ENCODE data around the gene ARHGEF10L.

ARHGEF10L gene

DNA sequence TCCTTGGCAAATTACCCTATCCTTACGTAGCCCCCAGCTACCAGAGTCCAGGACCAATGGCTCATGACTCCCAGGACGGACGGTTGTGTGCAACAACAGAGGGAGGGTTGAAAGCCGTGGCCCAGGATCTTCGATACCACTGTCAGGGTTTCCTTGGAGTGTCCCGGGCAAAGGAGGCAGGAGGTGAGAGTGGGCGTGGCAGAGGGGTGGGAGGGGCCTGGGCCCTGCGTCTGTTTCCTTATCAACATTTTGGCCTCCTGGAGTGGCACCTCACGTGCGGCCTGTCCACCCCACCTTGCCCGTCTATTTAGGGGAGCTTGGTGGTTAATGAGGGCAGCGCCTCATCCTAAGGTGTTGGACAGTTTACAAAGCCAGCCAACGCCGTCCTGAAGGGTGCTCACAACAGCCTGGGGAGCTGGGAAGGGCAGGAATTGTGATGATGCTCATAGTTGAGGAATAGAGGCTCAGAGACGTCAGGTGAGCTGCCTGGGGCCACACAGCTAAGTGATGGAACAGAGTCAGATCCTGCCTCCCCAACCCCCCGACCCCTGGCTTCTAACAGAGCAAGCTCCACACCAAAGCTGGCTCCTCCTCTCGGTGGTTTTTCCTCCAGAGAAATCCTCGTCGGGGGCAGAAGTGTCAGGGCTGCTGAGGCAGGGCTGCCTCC, 17.4 kb upstream of the ARHGEF10L start:
- no peak for DNase-seq

DNA sequence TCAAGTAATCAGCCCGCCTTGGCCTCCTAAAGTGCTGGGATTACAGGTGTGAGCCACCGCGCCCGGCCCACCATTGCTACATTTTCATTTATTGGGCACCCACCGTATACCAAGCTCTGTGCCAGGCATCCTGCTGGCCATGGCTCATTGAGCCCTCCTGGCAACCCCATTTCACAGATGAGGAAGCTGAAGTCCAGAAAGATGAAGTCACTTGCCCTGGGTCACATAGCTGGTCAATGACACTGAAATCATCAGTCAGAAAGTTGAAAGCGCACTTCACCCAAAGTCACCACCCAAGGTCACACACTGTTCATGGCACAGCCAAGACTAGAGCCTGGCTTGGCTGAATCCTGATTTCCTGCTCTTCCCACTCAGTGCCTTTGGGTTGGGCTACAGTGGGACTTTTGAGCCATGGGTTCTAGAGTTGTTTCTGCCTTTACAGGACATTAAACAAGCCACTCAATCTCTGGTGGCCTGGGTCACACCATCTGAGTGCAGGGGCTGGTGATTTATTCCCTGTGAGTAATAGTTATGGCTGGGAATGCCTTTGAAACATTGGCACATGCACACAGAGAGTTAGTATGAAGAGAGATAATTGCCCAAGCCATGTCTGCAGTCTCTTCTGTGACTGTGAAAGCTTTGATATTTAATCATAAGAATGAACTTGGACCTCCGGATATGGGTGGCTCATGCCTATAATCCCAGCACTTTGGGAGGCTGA, 16.0 kb upstream of the ARHGEF10L start:
- no peak for DNase-seq

DNA sequence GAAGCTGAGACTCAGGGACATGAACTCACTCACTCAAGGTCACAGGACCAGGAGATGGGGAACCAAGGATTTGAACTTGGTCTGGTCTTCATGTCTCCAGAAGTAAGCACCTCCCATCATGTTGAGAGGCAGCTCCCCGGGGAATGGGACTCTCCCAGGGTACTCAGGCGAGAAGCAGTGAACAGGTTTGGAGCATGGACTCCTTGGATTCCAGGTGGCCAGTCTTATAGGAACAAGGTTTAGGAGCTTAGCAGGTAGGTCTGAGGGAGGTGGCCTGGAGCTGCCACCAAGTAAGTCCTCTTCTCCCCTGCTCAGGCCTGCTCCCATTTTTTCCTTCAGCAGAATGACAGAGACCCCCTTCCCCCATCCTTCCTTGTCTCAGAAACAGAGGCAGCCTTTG, 14.9 kb upstream of the ARHGEF10L start:
- no peak for DNase-seq

DNA sequence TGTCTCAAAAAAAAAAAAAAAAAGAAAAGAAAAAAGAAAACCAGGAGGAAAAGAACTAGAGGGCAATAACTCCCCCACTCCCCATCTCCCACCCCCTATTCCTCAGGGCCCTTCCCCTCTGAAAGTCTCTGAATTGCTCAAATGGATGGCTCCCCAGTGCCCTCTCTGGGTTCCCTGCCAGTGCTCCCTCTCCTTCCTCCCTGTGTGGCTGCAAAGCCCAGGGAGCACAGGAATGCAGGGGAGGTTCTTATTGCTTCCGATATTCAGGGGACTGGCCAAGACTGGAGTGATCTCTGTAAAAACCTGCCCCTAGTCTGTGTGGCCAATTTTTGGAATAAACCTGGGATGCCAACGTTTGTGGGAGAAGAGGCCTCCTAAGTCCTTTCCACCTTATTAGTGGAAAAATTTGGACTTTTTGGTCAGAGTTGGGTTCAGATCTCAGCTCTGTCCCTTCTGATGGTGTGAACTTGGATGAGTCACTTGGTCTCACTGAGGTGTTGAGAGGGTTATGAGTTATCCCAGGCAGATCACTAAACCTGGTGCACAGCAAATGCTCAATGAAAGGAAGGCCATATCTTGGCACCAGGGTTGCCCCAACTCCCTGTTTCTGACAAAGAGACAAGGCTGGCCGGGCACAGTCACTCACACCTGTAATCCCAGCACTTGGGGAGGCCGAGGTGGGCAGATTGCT, 13.4 kb upstream of the ARHGEF10L start:
- no peak for DNase-seq

DNA sequence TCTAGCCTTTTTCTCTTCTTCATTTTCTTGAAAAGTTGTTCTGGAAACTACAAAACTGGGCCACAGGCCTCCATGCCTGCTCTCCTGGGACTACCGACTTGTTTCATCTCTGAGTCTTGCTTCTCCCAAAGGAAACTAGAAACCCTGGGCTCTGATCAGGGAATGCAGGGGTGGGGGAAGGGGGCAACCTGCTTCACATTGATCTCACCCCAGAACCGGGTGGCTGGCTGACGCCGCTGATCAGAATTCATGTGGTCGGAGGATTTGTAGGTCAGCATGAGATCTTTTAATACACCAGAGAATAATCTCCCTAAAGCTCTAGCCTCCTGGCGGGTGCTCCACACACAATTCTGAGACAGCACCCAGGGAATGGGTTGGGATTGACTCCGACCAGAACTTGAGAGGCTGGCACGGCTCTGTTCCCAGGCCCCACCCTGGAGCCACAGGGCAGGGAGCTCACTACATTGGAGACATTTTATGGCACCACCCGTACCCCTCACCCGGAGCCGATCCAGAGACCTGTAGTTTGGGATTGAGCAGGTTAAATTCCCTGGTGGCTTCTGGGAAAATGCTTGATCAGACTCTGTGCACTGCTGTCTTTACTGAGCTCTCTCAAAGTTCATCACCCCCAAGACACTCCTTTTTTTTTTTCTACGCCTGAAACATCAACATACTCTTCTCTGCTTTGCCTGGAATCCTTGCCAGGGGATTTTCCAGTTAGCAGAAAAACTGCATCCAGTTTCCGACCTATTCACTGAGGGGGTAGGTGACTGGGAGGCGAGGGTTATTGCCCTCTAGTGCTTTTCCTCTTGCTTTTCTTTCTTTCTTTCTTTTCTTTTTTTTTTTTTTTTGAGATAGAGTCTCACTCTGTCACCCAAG, 12.2 kb upstream of the ARHGEF10L start:
- no peak for DNase-seq

DNA sequence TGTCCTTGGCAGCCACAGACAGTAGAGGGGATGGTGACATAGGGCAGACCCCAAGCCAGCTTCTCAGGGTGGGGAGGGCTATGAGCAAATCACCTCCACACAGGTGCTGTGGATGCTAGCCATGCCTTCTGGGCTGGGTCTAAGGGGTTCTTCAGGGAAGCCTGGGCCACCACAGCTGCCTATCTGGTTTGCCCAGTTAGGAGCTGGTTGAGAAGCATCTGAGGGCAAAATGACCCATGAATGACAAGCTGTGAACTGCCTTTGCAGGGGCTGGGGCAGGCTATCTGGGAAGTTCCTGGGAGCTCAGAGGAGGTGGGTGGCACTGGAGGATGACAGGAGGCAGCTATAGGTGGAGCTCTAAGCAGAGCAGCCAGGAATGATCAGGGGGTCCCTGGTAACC, 10.1 kb upstream of the ARHGEF10L start:
- DNase-seq, result no peak

DNA sequence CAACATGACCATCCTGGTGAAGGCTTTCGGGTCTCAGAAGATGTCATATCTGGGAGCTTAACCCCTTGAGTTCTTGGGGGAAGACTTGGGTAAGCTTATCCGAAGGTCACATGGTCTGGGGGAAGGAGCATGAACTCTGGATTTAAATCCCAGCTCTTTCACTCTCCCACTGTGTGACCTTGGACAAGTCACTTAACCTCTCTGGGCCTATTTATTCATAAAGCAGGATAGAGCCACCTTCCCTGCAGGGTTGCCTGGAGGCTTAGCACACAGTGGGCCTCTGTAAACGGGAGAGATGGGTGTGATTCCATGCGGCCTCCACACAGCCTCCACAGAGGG, 8.2 kb upstream of the ARHGEF10L start:
- no peak for DNase-seq

DNA sequence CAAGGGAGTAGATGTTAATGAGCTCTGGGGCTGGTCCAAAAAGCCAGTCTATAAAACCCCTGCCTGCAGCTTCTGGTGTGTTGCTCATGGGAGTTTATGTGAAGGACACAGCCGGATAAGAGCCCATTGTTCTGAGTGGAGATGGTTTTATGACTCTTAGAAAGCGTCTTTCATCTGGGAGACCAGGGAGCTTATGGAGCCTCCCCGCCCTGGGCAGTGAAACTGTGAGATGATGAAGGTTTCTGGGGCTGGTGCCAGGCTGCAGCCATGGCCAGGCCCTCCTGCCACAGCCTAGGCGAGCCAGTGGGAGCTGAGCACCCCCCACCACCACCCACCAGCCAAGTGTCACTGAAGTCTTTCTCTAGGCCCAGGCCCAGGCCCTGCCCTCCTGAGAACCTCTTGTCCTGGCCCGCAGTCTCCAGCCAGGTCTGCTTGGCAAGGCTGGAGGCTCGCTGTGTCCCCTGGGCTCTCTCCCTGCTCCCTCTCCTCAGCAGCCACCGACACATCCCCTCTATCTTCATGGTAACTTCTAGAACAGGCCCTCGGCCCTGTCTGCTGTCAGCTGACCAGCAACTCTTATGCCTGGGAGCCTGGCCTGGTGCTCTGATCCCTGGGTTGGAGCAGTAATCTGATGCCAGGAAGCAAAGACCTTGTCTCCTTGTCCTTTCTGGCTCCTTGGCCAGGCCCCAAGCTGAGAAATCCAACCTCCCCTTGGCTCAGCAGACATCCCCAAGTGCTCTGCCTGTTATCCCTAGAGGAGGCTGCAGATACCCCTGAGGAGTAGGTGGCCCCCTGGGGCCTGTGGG, 7.6 kb upstream of the ARHGEF10L start:
- DNase-seq, result no peak

DNA sequence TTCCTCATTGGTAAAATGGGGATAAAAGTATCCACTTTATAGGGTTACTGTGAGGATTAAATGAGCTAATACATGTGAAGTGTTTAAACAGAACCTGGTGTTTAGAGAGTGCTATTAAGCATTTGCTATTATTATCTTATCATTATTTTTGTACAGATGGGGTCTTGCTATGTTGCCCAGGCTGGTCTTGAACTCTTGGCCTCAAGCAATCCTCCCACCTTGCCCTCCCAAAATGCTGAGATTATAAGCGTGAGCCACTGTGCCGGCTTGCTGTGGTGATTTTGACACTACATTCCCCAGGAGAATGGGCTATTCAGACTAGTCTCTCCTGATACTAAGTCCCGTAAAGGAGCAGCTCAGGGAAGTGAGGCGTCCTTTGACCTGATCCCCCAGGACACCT, 6.3 kb upstream of the ARHGEF10L start:
- DNase-seq, result no peak

DNA sequence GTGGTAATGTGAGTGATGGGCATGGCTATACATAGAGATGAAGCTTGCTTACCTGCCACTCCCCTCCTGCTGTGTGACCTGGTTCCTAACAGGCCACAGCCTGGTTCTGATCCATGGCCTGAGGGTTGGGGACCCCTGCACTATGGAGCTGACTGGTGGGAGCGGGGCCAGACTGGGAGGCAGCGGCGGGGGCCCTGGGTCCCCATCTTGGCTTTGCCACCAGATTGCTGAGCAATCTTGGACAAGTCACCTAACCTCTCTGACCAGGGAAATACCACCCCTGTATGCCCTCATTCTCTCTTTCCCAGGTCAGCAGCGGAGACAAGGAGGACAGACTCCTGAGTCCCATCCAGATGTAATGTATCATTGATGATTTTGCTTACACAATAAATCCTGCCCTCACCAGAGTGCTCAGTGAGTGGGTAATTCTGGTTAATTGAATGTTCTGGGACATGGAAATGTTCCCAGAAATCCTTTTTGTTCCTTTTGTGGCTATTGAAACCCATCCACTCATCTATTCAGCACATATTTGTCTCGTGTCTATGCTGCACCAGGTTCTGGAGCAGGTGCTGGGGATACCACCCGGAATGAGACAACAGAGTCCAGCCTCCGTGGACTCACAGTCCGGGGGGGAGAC, 4.1 kb upstream of the ARHGEF10L start:
- no peak for DNase-seq

DNA sequence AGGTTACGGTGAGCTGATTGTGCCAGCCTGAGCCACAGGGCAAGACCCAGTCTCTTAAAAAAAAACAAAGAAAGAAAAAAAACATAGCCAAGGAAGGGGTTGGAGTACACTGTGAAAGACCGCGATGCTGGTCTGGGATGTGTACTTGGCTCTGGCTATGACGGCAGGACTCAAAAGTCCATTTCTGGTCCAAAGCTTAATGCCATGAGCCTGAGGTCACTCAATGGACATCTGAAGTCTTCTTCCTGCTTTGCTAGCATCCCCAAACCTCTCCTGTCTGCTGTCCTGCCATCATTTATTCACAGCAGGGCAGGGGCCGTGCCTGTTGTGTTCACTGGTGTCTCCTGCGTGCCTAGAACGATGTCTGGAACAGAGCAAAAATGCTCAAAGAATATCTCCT, 1.5 kb upstream of the ARHGEF10L start:
- no peak for DNase-seq

DNA sequence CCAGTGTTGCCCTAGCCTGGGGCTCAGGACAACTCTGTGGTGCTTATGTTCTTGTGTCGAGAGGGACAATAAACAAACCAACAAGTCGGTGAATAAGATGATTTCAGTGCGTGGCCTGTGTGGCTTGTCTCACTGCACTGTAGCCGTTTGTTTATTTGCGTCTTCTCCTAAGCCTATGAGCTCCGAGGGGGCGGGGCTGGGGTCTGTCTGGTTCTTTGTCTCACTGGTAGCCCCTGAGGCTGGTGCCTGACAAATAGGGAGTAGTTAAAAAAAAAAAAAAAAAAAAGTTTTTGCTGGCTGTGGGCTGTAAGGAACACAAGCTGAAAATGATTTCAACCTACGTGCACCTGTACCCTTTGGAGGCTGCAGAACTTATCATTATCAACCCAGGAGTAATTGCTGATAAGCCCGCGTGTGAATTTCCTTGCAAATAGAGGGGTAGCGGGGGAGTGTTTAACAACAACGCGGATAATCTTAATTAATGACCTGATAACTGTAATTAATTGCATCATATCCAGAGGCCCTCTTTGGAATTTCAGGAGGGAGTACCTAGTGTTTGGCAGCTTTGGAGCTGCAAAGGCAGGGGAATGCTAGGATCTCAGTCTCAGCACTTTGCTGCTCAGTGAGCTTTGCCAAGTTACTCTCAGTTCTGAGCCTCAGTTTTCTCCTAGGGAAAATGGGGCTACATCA, 925 bp upstream of the ARHGEF10L start:
- DNase-seq, result peak; percentile 32

DNA sequence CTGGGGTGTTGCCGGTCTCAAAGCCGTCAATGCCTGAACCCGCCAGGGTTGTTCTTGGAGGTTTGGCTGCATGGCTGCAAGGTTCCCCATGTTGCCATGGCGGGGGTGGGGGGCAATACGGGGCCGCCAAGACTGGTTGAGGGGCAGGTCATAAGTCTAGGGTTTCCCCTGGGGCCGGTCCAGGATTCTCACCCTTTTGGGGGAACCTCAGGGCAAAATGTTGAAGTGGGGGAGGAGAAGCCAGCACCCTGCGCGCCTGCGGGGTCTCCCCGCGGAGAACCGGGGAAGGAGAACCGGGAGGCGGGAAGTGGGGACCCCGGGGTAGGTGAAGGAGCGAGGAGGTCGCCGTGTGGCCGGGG, 401 bp upstream of the ARHGEF10L start:
- DNase-seq, result no peak

DNA sequence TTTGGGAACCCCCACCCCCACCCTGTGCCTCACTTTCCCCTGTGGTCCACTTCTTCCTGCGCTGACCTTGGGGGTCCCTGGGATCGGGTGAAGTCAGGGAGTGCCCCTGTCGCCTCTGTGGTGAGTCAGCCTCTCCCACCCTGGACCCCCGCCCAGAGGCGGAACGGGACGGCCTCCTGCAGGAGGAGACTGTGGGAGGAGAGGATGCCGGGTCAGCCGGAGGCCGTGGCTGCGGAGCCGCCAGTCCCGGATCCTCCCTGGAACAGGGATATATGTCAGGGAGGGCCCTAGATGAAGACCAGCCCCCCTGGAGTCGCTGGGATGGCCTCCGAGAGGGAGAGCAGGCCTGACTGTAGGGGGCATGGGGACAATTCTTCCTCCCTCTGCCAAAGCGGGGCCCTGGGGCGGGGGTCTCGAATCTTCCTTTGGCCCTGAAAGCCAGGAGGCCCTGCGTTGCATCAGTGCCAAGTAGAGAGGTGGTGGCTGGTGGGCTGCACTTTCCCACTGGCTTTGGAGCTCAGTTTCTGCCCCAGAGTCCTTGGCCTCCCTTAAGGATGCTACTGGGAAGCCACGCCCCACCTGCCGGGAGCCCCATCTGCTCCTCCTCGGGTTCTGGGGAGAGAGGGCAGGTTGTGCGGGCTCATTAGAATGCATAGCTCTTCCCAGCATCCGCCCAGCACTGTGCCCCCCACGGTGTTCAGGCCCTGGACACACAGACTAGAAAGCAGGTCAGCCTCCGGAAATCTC, 930 bp downstream of the ARHGEF10L start:
- DNase-seq, result peak; percentile 35

DNA sequence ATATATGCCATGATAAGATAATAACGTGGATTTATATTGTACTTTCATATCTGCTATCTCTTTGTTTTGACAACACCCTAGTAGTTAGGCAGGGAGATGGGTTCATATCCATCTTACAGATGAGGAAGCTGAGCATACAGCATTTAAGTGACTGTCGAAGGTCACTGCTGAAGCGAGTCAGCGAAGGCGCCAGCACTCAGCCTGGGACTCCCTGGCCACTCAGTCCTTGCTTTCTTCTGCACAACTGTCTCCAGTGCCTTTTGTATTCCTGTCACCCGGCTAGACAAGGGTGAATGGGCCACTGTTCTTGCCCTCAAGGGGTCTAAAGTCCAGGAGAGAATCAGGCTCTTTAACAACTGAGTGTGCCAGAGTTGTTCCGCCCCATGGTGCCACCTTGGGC, 3.1 kb downstream of the ARHGEF10L start:
- no peak for DNase-seq

DNA sequence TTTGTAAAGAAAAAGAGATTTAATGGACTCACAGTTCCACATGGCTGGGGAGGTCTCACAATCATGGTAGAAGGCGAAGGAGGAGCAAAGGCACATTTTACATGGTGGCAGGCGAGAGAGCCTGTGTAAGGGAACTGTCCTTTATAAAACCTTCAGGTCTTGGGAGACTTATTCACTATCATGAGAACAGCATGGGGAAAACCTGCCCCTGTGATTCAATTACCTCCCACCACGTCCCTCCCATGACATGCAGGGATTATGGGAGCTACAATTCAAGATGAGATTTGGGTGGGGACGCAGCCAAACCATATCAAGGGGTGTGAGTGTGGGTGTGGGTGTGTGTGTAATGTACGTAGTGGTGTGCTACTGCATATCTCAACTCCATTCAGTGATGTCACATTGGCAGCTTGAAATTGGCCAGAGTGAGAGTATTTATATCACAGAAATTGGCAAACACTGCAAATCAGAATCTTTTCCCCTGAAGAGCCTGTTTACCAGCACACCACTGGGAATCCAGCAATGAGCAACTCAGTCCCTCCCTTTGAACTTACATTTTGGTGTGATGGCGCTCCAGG, 5.4 kb downstream of the ARHGEF10L start:
- no peak for DNase-seq

DNA sequence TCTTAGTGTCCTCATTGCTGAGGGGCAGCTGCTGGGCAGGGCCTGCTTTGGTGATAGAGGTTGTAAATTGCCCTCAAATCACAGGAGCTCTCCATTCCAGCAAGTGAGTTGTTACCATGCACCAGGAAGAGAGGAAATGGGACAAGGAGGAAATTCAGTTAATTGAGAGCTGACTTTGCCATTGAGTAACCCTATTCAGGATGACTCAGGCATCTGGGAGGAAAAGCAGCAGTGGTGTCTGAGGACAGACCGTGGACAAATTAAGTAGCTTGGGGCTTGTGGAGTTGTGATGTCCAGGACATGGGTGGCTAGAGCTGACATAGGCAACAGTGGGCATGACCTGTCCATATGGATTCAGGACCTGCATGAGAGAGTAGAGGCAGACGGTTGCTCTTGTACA, 5.9 kb downstream of the ARHGEF10L start:
- DNase-seq, result no peak

DNA sequence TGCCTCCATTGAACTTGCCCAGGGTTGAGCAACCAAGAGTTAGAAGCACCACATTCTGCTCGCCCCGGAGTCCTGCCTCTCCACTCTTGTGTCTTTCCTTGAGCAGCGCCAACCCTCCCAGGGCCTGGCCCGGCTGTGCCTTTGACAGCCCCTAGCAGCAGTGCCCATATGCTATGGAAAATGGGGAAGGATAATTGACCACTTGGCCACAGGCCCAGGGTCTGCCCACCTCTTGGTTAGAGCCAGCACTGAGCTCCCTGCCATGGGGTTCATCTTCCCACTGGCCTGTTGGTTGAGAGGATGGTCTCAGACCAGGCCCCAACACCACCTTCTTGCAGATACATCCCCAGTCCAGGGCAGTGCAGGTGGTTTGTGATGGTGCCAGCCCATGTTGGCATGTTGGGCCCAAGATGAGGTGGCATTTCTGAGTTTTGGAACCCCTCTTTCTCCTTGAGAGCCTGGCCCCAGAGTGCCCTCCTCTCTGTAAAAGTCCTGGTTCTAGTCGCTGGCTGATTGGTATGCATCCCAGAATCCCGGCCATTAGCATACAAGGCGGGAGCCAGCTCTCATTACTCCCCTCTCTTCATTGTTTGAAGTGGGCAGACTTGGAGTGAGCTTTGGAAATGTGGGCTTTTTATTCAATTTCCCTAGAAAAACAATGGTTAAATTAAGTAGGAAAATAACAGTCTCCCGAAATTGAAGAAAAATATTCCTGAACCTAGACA, 7.6 kb downstream of the ARHGEF10L start:
- DNase-seq, result no peak

DNA sequence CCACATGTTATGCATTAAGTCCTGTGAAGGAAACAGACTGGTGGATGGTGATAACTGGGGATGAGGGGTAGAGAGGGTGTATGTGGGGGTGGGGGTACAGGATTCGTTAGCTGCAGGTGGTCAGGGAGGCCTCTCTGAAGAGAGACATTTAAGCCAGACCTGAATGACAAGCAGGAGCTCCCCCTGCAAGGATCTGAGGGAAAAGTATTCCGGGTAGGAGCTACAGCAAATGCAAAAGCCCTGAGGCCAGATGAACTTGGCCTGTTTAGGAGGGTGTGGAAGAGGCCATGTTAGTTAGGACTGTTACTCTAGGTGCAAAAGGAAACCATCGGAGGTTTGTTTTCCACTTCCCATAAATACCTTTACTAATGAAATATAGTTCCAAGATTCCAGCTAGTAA, 9.9 kb downstream of the ARHGEF10L start:
- DNase-seq, result no peak
